Cardiac septum (tissue), 1 donor: ENCODE data around the gene MAPK8. TPM values are rescaled to one million over a fixed set of nuclear protein-coding genes. Genes with fewer than 3 reads are reported as not detected.

Source experiments
- DNase-seq: peaks from one replicate; pipeline ENCODE4 v3.0.0-alpha.2; 2020; ENCODE audit warnings: low spot score
- intact Hi-C: fragments of 100-400 bp; cut with DNase I; formaldehyde crosslinking; loops from one replicate; pipeline ENCODE4 v1.14.0; 2022
- total RNA-seq: library from RNA; stranded (reverse); fragmentation: NEBNext Ultra II Directional; extraction: Animal tissue kit (Norgen Biotek cat#: 25700); gene quantifications from one replicate; pipeline ENCODE4 v1.2.1, GENCODE V29; 2021
- donor health status: DM: no; HTN: no; CAD: no.

The MAPK8 gene
- total RNA-seq, 1 donor from 2014 or later: 34.1 TPM

GRCh38 chr10:48289501-48290238 lies 16.8 kb upstream of the MAPK8 start:
- intact Hi-C loops: loop anchor here (5.0 kb wide), 1 partner anchor 72 kb away; no protein-coding TSS in a partner anchor

GRCh38 chr10:48290286-48290685 lies 16.2 kb upstream of the MAPK8 start:
- intact Hi-C loops: no loop called here
- no peak for DNase-seq

More at GRCh38 chr10:48289501-48290238, 16.8 kb upstream of the MAPK8 start:
- no peak for DNase-seq

GRCh38 chr10:48291190-48291589 lies 15.3 kb upstream of the MAPK8 start:
- DNase-seq: no peak
- intact Hi-C loops: no loop called here

GRCh38 chr10:48292616-48293015 lies 13.9 kb upstream of the MAPK8 start:
- no peak for DNase-seq
- intact Hi-C loops: no loop called here

- intact Hi-C loops: no loop called here
- no peak for DNase-seq
Observed at GRCh38 chr10:48294431-48294830, 12.0 kb upstream of the MAPK8 start.

- DNase-seq: no peak
- intact Hi-C loops: no loop called here
Observed at GRCh38 chr10:48296576-48297098, 9.8 kb upstream of the MAPK8 start.

GRCh38 chr10:48299066-48299465 lies 7.4 kb upstream of the MAPK8 start:
- no peak for DNase-seq
- intact Hi-C loops: no loop called here

- DNase-seq: no peak
- intact Hi-C loops: no loop called here
Observed at GRCh38 chr10:48299692-48300091, 6.8 kb upstream of the MAPK8 start.

GRCh38 chr10:48300556-48300955 lies 5.9 kb upstream of the MAPK8 start:
- DNase-seq: no peak
- intact Hi-C loops: no loop called here

- intact Hi-C loops: no loop called here
- no peak for DNase-seq
Observed at GRCh38 chr10:48302515-48303476, 3.7 kb upstream of the MAPK8 start.

- intact Hi-C loops: no loop called here
- no peak for DNase-seq
Observed at GRCh38 chr10:48305905-48306264, 592 bp upstream of the MAPK8 start.

GRCh38 chr10:48306870-48307710 lies 613 bp downstream of the MAPK8 start:
- intact Hi-C loops: no loop called here

GRCh38 chr10:48307711-48308018 lies 1.2 kb downstream of the MAPK8 start:
- no peak for DNase-seq
- intact Hi-C loops: no loop called here

More at GRCh38 chr10:48306870-48307710, 613 bp downstream of the MAPK8 start:
- DNase-seq: no peak

- intact Hi-C loops: no loop called here
- no peak for DNase-seq
Observed at GRCh38 chr10:48309711-48310226, 3.3 kb downstream of the MAPK8 start.

GRCh38 chr10:48314107-48314506 lies 7.6 kb downstream of the MAPK8 start:
- DNase-seq: no peak
- intact Hi-C loops: no loop called here

GRCh38 chr10:48316236-48316635 lies 9.8 kb downstream of the MAPK8 start:
- intact Hi-C loops: no loop called here

GRCh38 chr10:48317321-48317990 lies 11.0 kb downstream of the MAPK8 start:
- intact Hi-C loops: no loop called here
- no peak for DNase-seq

More at GRCh38 chr10:48316236-48316635, 9.8 kb downstream of the MAPK8 start:
- DNase-seq: no peak

- DNase-seq: no peak
- intact Hi-C loops: no loop called here
Observed at GRCh38 chr10:48322017-48322416, 15.5 kb downstream of the MAPK8 start.

GRCh38 chr10:48324580-48324979 lies 18.1 kb downstream of the MAPK8 start:
- intact Hi-C loops: no loop called here
- no peak for DNase-seq
